Skeletal muscle tissue (tissue), 4 donors: ENCODE results near the gene ZNF654. TPM values are rescaled to one million over a fixed set of nuclear protein-coding genes. Genes with fewer than 3 reads are reported as not detected.

Experiments
- H3K27ac ChIP-seq: one replicate; pipeline ENCODE4 v1.7.0; 2013; ENCODE audit warnings: mild to moderate bottlenecking, low read depth, low read length, inconsistent platforms
- H3K27me3 ChIP-seq, 3 donors: one replicate each; pipeline ENCODE4 v1.7.0; 2013; ENCODE audit warnings: low read length in 3 of 3; ENCODE audit not compliant: control insufficient read depth in 3 of 3, insufficient read depth in 3 of 3
- H3K36me3 ChIP-seq, 3 donors: one replicate each; pipeline ENCODE4 v1.7.0; 2013; ENCODE audit warnings: low read length in 3 of 3; ENCODE audit not compliant: control insufficient read depth in 3 of 3, insufficient read depth in 3 of 3
- H3K4me1 ChIP-seq, 3 donors: one replicate each; pipeline ENCODE4 v1.7.0; 2013; ENCODE audit warnings: low read length in 3 of 3, mild to moderate bottlenecking in 3 of 3; ENCODE audit not compliant: control insufficient read depth in 3 of 3, insufficient read depth in 3 of 3
- H3K4me3 ChIP-seq, 3 donors: one replicate each; pipeline ENCODE4 v1.7.0; 2013; ENCODE audit warnings: low read length in 3 of 3
- H3K9ac ChIP-seq, 3 donors: one replicate each; pipeline ENCODE4 v1.7.0; 2013; ENCODE audit warnings: low read length in 3 of 3, mild to moderate bottlenecking in 3 of 3, moderate library complexity in 2 of 3, low read depth in 1 of 3
- H3K9me3 ChIP-seq, 3 donors: one replicate each; pipeline ENCODE4 v1.7.0; 2013; ENCODE audit warnings: low read length in 3 of 3; ENCODE audit not compliant: control insufficient read depth in 3 of 3
- total RNA-seq: library from RNA; depleted of rRNA; stranded (reverse); fragments of >200 nt; gene quantifications from one replicate; pipeline ENCODE4 v1.2.3, GENCODE V29; 2014
- donor health status: Osteomylitis.

The ZNF654 gene
- total RNA-seq, 1 donor from 2014 or later: 12.5 TPM

DNA sequence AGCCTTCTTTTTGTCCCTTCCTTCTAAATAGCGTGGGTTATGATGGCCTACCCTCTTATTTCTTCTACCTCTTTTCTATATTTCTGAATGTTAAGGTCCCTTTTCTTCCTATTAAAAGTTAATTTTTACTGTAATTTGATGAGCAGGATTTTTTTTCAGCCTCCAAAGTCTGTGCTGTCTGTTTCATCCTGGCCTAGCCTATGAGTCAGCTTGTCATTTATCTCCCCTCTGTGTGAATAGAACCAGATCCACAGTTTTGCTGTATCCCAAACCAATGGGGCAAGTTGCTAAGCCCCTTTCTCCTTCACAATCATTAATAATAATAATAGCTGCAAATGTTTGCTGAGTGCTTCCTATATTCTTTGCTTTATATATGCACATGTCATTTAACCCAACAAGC, 72.6 kb downstream of the ZNF654 start:
- peaks cover 0 to 13% (median 8%) of the 10 kb centered on the region in 3 donors for H3K36me3 ChIP-seq
- H3K9ac ChIP-seq: no peak overlapping the region
- no peaks in the 10 kb centered on the region for H3K9me3 ChIP-seq
- H3K4me1 ChIP-seq: peaks cover 0 to 2% (median 2%) of the 10 kb centered on the region in 3 donors
- no peaks in the 10 kb centered on the region for H3K27me3 ChIP-seq
- H3K4me3 ChIP-seq: no peak overlapping the region
- H3K27ac ChIP-seq: no peak overlapping the region

DNA sequence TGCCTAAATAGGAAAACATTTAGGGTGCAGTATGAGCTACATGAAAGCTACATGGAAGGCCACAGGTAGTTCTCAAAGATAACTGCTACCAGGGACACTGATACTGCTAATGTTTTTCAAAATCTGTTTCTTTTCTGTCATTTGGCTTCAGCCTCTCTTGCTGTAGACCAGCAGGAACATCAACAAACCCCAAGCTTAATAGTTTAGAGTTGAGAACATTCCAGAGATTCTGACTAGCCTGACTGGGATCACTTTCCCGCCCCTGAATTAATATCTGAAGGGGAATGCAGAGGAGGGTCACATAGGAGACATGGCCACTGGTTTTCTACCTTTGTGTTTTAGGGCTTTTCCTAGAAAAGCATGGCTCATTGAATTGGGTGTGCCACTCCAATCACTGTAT, 73.8 kb downstream of the ZNF654 start:
- Histone ChIP-seq H3K27ac (no peak overlapping the region), H3K9me3 (no peaks in the 10 kb centered on the region), H3K36me3 (peaks cover 2 to 18% (median 10%) of the 10 kb centered on the region in 3 donors), H3K9ac (no peak overlapping the region), H3K27me3 (no peaks in the 10 kb centered on the region), H3K4me3 (no peak overlapping the region), H3K4me1 (peaks cover 0 to 2% (median 2%) of the 10 kb centered on the region in 3 donors)

DNA sequence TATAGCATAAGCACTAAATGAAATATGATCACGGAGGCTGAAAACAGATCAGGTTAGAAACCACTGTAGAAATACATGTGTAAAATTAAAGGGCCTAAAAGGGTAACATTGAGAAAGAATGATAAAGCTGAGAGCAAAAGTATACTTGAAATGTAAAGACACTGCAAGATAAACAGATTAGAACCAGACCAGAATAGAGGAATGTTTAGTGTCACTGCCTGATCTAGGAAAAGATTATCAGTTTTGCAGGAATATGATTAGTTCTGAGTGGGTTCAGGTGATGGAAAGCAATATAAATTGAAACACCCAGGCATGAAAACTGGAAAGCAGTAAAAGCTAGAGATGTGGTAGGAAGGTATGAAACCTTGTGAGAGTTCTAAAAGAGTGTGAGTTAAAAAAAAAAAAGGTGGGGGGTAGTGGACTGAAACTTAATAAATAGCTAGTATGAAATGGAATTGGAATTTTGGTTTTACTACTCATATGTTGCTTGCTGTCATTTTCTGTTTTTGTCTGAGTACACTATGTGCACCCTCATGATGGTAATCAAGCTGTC, 74.7 kb downstream of the ZNF654 start:
- H3K27me3 ChIP-seq: no peaks in the 10 kb centered on the region
- peaks cover 0 to 2% (median 2%) of the 10 kb centered on the region in 3 donors for H3K4me1 ChIP-seq
- H3K9ac ChIP-seq: no peak overlapping the region
- no peaks in the 10 kb centered on the region for H3K9me3 ChIP-seq
- no peak overlapping the region for H3K4me3 ChIP-seq
- peaks cover 2 to 19% (median 12%) of the 10 kb centered on the region in 3 donors for H3K36me3 ChIP-seq
- no peak overlapping the region for H3K27ac ChIP-seq

DNA sequence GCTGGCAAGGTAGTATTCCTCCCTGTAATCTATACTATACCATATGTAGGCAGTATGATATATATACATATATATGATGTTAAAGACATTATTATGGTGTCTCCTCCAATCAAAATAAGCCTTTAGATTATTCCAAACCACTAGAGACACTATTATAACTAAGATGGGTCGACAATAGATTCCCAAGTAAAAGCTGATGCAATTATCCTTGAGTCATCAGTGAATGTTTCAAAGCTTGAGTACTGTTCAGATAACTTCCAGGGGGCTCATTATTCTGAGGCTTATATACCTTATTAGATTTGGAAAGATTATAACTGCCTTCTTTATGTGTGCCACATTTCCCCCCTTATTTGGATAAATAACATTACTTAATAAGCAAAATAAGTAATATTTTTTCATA, 78.8 kb downstream of the ZNF654 start:
- no peaks in the 10 kb centered on the region for H3K9me3 ChIP-seq
- H3K4me1 ChIP-seq: no peaks in the 10 kb centered on the region
- no peak overlapping the region for H3K4me3 ChIP-seq
- H3K27ac ChIP-seq: no peak overlapping the region
- H3K9ac ChIP-seq: no peak overlapping the region
- H3K36me3 ChIP-seq: peaks cover 5 to 41% (median 29%) of the 10 kb centered on the region in 3 donors
- H3K27me3 ChIP-seq: no peaks in the 10 kb centered on the region

DNA sequence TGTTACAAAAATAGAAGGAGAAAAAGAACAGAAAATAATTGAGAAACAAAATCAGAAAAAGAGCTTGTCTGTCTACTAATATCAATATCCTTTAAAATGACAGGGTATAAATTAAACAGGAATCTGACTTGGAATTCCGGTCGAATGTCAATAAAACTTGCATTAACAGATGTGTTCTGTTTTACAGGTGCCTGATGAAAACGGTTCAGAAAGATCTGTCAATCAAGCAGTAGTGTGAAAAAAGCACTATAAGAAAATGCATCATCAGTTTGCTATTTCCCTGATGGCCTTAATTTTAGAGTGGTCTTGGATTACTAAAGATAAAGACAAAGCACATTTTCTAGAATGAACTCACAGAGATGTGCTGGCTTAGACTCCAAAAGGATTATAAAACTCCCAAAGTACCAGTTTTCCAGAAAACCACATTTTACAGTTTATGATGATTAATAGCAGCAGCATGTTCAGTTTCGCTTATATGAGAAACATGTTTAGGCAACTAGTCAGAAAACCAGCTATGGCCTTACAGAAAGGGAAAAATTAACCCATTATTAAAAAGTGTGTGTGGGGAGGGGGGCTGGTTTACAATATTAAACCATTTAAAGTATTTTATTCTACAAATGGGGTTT, 82.5 kb downstream of the ZNF654 start:
- H3K4me1 ChIP-seq: no peaks in the 10 kb centered on the region
- H3K27ac ChIP-seq: no peak overlapping the region
- no peaks in the 10 kb centered on the region for H3K27me3 ChIP-seq
- H3K36me3 ChIP-seq: peaks cover 5 to 29% (median 22%) of the 10 kb centered on the region in 3 donors
- H3K9me3 ChIP-seq: no peaks in the 10 kb centered on the region
- no peak overlapping the region for H3K9ac ChIP-seq
- no peak overlapping the region for H3K4me3 ChIP-seq

DNA sequence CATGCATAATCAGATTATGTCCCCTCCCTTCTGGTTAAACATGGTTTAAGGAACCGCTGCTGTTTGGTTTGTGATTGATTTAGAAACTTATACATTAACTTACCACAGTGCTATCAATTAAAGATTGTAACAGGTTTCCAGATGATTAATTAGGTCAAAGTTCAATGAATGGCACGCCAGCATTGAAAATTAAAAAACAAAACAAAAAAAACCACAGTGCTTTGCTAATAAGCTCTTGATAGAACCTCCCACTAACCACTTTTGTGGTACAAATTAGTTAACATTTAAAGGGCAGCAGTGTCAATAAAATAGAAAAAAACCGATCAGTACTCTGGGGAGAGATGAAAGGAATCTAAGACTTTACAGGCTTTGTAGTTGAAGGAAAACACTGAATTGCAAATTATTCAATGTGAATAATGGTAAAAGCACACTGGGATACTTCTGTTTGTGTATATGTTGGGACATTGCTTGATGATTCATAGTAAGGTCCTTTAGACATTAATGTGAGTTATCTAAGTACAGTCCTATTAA, 83.1 kb downstream of the ZNF654 start:
- Histone ChIP-seq H3K27me3 (no peaks in the 10 kb centered on the region), H3K36me3 (peaks cover 5 to 27% (median 22%) of the 10 kb centered on the region in 3 donors), H3K4me3 (no peak overlapping the region), H3K9me3 (no peaks in the 10 kb centered on the region), H3K4me1 (no peaks in the 10 kb centered on the region), H3K27ac (no peak overlapping the region), H3K9ac (no peak overlapping the region)

DNA sequence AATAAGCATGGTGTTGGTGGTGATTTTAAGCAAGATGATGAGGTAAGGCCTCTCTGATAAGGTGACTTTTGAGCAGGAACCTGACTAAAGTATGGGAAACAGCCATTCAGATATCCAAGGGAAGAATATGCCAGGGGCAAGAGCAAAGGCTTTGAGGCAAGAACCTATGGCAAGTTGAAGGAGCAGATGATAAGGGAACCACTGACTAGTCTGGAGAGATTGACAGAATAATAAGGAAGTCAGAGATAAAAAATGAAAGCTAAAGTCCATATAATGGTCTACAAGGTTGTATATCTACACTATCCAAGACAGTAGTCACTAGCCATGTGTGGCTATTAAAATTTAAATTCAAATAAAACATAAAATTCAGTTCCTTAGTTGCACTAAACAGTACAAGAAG, 88.2 kb downstream of the ZNF654 start:
- Histone ChIP-seq H3K27me3 (no peaks in the 10 kb centered on the region), H3K9ac (no peak overlapping the region), H3K27ac (no peak overlapping the region), H3K9me3 (no peaks in the 10 kb centered on the region), H3K36me3 (peaks cover 0 to 3% (median 2%) of the 10 kb centered on the region in 3 donors), H3K4me1 (peaks cover 7 to 12% (median 8%) of the 10 kb centered on the region in 3 donors), H3K4me3 (no peak overlapping the region)

DNA sequence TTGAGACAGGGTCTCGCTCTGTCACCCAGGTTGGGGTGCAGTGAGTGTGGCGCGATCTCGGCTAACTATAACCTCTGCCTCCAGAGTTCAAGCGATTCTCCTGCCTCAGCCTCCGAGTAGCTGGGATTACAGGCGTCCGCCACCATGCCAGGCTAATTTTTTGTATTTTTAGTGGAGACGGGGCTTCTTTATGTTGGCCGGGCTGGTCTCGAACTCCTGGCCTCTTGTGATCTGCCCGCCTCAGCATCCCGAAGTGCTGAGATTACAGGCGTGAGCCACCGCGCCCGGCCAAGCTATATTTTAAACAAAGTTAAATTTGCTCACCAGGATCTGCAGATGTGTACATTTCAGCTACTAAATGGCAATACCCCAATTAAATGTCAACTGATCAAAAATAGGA, 89.6 kb downstream of the ZNF654 start:
- no peak overlapping the region for H3K27ac ChIP-seq
- peaks cover 7 to 12% (median 8%) of the 10 kb centered on the region in 3 donors for H3K4me1 ChIP-seq
- peaks cover 0 to 4% (median 3%) of the 10 kb centered on the region in 3 donors for H3K36me3 ChIP-seq
- peak overlapping the region; percentile 96 to 100 (median 99) for H3K4me3 ChIP-seq
- H3K27me3 ChIP-seq: no peaks in the 10 kb centered on the region
- peak overlapping the region in 1 of 3 donors; percentile 99 for H3K9ac ChIP-seq
- H3K9me3 ChIP-seq: no peaks in the 10 kb centered on the region

DNA sequence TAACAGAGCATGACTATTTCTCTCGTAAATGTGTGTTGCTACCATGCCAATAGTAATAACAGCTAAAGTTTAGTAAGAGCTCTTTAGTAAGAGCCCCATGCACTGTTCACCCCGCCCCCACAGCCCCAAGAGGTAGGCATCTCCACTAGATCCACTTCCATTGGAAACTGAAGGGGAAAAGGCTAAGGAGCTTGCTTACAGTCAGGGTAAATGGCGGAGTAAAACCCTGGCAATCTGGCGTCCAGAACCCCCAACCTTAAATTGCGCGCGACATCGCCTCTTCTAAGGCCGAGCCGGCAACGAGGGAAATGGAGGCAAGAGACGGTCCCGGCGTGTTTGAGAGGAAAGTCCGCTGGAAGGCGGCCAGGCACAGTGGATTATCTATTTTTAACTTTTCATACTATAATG, 90.0 kb downstream of the ZNF654 start:
- Histone ChIP-seq H3K4me1 (peaks cover 7 to 12% (median 8%) of the 10 kb centered on the region in 3 donors), H3K27ac (peak overlapping the region; percentile 92), H3K36me3 (peaks cover 0 to 4% (median 3%) of the 10 kb centered on the region in 3 donors), H3K4me3 (peak overlapping the region; percentile 96 to 100 (median 99)), H3K9me3 (no peaks in the 10 kb centered on the region), H3K27me3 (no peaks in the 10 kb centered on the region), H3K9ac (peak overlapping the region; percentile 63 to 99 (median 98))
